ENCODE measurements around the gene DGKH.
"Not testable (repeated sequence)": the region's sequence is repeated elsewhere in the genome, so short reads cannot be mapped to it uniquely, and the experiment has no call there.

DGKH gene

DNA sequence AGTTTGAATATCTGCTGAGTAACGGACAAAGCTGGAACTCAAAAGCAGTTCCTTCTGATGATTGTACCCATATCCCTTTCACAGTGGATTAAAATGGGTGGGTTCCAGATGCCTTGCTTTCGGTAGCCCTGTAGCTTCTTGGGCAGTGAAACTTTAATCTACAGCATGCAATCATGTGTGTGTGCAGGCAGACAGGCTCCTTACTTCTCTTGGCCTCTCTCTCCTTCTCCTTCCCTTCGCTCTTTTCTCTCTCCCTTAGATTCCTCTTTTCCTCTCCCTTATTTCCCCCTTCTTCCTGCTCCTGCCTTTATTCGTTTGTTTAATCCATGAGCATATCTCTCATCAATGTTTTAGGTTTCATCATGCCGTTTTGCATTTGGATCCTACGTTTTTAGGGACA, 8.1 kb downstream of the DGKH start:
- FAIRE-seq: no peak
- no peak for DNase-seq (ENCODE audit: insufficient read length)
- no peak for TF ChIP-seq TAF1 (IDR thresholded peaks at IDR 0.05; ENCODE audit: borderline replicate concordance, low read depth, low read length)
- TF ChIP-seq POLR2AphosphoS5 (IDR thresholded peaks at IDR 0.05; ENCODE audit: low read depth, low read length): no peak
- TF ChIP-seq POLR2A (IDR thresholded peaks at IDR 0.05; ENCODE audit: low read depth, low read length): no peak

DNA sequence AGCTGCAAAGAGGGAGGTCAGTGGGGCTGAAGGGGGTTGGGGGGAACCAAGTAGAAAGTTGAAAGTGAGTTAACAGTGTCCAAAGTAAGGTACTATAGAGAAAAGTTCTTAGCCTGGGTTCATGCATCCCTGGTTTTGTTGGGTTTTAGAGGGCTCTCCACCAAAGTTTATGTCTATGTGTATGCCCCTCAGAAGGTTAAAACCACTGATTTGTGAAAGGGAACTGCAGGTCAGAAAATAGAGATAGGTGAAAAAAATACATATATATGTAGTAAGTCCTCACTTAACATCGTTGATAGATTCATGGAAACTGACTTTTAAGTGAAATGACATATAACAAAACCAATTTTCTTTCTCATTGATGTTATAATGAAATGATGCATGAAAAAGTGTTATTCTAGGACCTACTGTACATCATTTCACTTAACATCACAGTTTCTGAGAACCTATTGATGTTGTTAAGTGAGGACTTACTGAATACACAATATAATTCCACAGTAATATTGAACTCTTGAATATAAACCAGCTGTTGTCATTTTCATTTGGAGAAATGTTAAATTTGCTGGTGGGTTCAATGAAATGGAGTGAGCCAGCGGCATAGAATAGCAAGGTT, 9.6 kb downstream of the DGKH start:
- FAIRE-seq: no peak
- TF ChIP-seq TAF1 (IDR thresholded peaks at IDR 0.05; ENCODE audit: borderline replicate concordance, low read depth, low read length): no peak
- TF ChIP-seq POLR2AphosphoS5 (IDR thresholded peaks at IDR 0.05; ENCODE audit: low read depth, low read length): no peak
- no peak for TF ChIP-seq POLR2A (IDR thresholded peaks at IDR 0.05; ENCODE audit: low read depth, low read length)
- no peak for DNase-seq (ENCODE audit: insufficient read length)

DNA sequence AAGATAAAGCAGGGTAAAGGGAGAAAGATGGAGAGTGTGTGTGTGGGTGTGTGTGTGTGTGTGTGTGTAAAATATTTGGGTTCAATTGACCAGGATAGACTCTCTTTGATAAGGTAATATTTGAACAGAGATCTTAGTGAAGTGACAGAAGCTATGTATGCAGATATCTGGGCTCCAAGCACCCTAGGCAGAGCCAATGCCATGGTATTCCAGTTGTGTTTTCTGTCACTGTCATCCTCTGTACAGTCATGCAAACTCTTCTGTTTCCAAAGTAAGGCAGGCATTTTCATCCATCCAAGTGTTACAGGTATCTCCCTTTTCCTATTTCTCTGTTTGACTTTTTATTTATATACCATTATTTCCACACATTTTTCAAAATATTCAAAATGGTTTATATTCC, 13.5 kb downstream of the DGKH start:
- no peak for DNase-seq (ENCODE audit: insufficient read length)
- TF ChIP-seq POLR2AphosphoS5 (IDR thresholded peaks at IDR 0.05; ENCODE audit: low read depth, low read length): no peak
- no peak for TF ChIP-seq TAF1 (IDR thresholded peaks at IDR 0.05; ENCODE audit: borderline replicate concordance, low read depth, low read length)
- no peak for TF ChIP-seq POLR2A (IDR thresholded peaks at IDR 0.05; ENCODE audit: low read depth, low read length)
- FAIRE-seq: no peak

DNA sequence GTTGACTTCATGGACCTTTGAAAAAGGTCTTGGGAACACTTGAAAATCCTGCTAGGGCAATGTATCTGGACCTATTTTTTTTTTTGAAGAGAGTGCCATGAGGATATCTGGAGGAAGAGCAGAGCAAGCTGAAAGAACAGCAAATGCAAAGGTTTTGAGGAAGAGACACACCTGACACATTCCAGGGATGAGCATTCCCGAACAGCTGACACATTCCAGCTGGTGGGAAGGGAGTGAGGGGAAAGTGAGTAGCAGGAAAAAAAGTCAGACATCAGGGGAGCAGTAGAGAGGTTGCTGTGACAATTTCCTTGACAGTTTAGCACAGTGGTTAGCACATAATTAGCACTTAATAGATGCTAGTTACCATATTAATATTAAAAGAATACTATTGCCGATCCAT, 14.7 kb downstream of the DGKH start:
- TF ChIP-seq POLR2AphosphoS5 (IDR thresholded peaks at IDR 0.05; ENCODE audit: low read depth, low read length) (no peak), TAF1 (IDR thresholded peaks at IDR 0.05; ENCODE audit: borderline replicate concordance, low read depth, low read length) (no peak), POLR2A (IDR thresholded peaks at IDR 0.05; ENCODE audit: low read depth, low read length) (no peak)
- no peak for FAIRE-seq
- DNase-seq (ENCODE audit: insufficient read length): no peak

DNA sequence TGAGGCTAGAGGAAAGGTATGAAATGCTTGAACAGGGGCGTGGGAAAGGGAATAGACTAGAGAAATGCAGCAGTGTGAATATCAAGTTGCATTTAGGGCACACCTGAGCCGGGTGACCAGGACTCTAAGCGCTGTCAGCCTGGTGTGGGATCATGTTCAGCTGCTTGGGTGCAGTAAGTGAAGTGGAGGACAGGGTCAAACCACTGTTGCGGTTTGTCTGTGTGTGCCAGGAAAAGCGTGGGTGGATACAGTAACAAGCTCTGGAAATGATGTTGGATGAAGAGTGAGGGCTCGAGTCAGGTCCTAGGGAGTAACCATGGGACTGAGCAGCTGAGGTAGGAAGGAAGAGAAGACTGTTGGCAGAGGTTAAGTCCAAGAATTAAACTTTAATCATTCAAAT, 15.8 kb downstream of the DGKH start:
- FAIRE-seq (no peak), DNase-seq (ENCODE audit: insufficient read length) (no peak)
- TF ChIP-seq POLR2A (IDR thresholded peaks at IDR 0.05; ENCODE audit: low read depth, low read length) (no peak), TAF1 (IDR thresholded peaks at IDR 0.05; ENCODE audit: borderline replicate concordance, low read depth, low read length) (no peak), POLR2AphosphoS5 (IDR thresholded peaks at IDR 0.05; ENCODE audit: low read depth, low read length) (no peak)

DNA sequence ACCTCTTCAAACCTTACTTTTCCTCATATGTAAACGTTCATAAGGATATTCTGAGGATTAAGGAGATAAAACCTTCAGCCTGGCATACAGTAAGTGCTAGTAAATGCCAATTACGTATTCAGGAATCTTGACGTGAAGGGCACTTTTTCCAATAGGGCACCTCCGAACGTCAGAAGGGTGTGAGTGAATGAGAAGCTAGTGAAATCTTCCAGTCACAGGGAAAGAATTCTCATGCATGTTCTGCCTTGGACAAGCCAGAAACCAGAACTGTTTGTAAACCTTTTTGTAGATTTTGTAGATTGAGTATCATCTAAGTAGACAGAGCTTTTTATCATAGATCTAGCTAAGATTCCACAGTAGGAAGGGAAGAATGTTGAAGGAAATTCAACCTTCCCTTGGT, 16.5 kb downstream of the DGKH start:
- no peak for TF ChIP-seq TAF1 (IDR thresholded peaks at IDR 0.05; ENCODE audit: borderline replicate concordance, low read depth, low read length)
- no peak for TF ChIP-seq POLR2AphosphoS5 (IDR thresholded peaks at IDR 0.05; ENCODE audit: low read depth, low read length)
- TF ChIP-seq POLR2A (IDR thresholded peaks at IDR 0.05; ENCODE audit: low read depth, low read length): no peak
- DNase-seq (ENCODE audit: insufficient read length) (no peak), FAIRE-seq (no peak)

DNA sequence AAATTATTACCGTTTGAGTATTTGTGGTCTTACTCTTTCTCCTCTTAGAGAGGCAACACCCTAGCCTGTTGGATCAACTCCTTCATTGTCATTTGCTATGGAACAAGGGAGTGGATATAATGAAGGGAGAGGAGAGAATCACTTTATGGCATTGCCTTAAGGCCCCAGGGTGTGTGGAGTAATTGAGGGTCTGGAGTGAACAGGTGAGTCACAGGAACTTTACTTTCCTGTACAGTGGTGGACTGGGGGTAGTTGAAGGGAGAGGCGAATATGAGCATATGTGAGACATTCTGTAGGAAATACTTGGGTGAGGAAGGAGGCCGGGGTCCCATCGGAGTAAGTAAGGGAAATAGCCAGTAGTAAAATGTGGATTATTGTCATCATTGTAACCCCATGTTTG, 17.0 kb downstream of the DGKH start:
- DNase-seq (ENCODE audit: insufficient read length): no peak
- FAIRE-seq: no peak
- TF ChIP-seq POLR2A (IDR thresholded peaks at IDR 0.05; ENCODE audit: low read depth, low read length): no peak
- no peak for TF ChIP-seq POLR2AphosphoS5 (IDR thresholded peaks at IDR 0.05; ENCODE audit: low read depth, low read length)
- TF ChIP-seq TAF1 (IDR thresholded peaks at IDR 0.05; ENCODE audit: borderline replicate concordance, low read depth, low read length): no peak

DNA sequence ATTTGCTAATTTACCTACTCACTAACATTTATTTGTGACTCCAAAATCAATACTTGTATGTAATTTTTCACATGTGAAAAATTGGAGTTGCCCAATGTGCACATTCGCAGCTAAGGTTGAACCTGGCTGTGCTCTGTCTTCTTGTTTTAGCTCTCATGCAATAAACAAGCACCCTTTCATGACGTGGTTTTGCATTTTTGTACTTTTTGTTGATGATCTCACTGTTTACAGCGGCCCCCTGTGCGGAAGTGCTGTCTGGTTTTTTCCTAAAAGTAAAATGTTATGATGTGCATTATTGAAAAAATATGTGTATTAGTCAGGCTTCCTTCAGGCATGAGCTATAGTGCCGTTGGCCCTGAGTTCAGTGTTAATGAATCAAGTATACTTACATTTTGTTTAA, 18.1 kb downstream of the DGKH start:
- DNase-seq (ENCODE audit: insufficient read length) (no peak), FAIRE-seq (no peak)
- TF ChIP-seq POLR2AphosphoS5 (IDR thresholded peaks at IDR 0.05; ENCODE audit: low read depth, low read length) (no peak), TAF1 (IDR thresholded peaks at IDR 0.05; ENCODE audit: borderline replicate concordance, low read depth, low read length) (no peak), POLR2A (IDR thresholded peaks at IDR 0.05; ENCODE audit: low read depth, low read length) (no peak)

DNA sequence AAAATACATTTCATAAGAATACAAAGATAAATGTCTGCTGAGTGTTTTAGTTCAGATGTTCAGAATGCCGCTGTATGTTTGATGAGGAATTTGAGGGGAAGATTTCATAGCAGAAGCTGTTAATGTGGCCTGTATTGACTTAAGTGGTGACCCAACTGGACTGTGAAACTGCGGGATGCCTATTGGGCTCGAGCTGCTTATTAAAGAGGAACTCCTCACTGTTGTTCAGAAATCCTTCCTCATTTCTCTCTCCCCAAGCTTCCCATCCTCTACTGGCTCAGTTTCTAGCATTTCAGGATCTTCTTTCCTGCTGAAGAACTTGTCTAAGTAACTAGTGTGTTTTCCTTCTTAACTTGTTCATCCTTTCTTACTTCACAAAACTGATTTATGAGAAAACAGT, 20.4 kb downstream of the DGKH start:
- no peak for TF ChIP-seq POLR2A (IDR thresholded peaks at IDR 0.05; ENCODE audit: low read depth, low read length)
- no peak for TF ChIP-seq POLR2AphosphoS5 (IDR thresholded peaks at IDR 0.05; ENCODE audit: low read depth, low read length)
- FAIRE-seq: no peak
- DNase-seq (ENCODE audit: insufficient read length): no peak

DNA sequence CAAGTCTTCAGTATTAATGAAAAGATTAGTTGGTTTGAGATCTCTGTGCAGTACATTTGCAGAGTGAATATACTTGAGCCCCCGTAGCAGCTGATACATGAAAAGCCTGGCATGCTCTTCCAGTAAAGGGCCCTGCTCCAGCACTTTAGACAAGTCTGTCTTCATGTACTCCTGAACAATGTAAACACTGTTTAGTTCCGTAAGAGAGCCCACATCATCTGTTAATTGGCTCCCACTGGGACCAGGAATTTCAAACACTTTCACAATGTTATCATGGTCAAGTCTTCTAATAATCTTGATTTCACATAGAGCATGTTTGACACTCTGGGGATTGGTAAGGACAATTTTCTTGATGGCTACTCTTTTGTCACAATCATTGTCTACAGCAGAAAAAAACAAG, 22.2 kb downstream of the DGKH start:
- not testable (repeated sequence) for FAIRE-seq; DNase-seq (ENCODE audit: insufficient read length)

DNA sequence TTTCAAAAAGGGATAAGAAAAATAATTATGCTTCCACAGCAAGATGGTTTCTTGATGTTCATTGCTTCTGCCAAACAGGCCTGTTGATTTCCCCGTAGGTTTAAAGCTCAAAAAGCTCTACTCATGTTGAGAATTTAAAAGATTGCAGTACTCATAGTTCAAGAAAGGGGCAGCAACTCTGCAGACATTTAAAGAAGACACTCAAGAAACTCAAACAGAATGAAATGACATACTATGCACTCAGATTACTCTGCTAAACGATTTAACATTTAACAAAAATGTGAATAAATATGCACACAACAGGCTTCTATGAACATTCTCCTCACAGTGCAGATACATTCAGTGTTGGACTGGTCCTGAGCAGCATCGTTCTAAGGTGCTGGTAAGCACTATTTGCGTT, 22.7 kb downstream of the DGKH start:
- peak; percentile 85 for FAIRE-seq
- not testable (repeated sequence) for DNase-seq (ENCODE audit: insufficient read length)

DNA sequence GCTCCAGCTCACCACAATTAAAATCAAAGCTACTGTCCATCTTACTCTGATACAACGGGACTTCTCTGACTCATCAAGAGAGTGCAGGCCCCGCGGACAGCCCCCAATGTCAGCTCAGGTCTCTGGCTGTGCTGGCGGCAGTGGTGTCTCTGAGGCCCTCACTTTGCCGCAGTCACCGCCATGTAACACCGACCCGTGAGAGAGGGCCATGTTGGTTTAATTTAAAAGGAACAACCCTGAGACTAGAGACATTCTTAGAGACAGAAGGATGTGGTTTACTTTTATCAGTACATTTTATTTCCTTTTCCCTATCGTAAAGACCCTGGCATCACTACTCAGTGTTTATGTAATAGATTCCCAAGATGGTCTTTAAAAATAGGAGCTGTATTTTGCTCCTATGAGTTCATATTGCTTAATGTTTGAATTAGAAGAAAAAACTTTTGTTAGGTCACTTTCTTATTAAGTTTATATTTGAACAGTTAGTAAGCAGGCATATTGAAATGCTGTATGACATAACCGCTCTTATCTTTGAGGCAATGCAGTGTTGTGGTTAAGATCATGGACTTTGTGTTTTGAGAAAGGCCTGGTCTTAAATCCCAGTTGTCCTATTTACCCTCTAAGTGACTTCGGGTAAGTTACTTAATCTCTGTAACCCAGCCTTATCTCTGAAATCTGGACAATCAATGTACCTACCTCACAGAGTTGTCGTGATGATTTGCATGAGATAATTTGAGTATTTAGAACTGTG, 23.4 kb downstream of the DGKH start:
- no peak for TF ChIP-seq POLR2A (IDR thresholded peaks at IDR 0.05; ENCODE audit: low read depth, low read length)
- no peak for TF ChIP-seq POLR2AphosphoS5 (IDR thresholded peaks at IDR 0.05; ENCODE audit: low read depth, low read length)
- TF ChIP-seq TAF1 (IDR thresholded peaks at IDR 0.05; ENCODE audit: borderline replicate concordance, low read depth, low read length): no peak
- no peak for FAIRE-seq
- DNase-seq (ENCODE audit: insufficient read length): no peak

DNA sequence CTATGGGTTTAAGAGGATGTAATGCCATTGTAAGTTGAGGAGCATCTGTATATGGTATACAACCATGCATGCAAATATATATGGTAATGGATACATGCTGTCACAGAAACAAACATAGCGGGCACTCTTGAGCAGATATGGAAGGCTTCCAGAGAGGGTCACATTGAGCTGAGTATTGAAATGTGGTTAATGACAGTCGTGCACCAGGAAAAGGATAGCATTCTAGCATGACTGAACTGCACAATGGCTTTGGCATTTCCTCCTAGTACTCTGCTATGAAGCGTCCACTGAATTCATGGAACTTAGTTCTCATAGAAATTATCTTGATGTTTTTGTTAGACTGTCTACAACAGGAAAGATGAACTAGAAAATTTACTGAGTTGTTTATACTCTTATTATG, 25.2 kb downstream of the DGKH start:
- FAIRE-seq: no peak
- DNase-seq (ENCODE audit: insufficient read length): no peak
- TF ChIP-seq POLR2AphosphoS5 (IDR thresholded peaks at IDR 0.05; ENCODE audit: low read depth, low read length): no peak
- no peak for TF ChIP-seq TAF1 (IDR thresholded peaks at IDR 0.05; ENCODE audit: borderline replicate concordance, low read depth, low read length)
- no peak for TF ChIP-seq POLR2A (IDR thresholded peaks at IDR 0.05; ENCODE audit: low read depth, low read length)
